Glomerular visceral epithelial cell (primary cell): ENCODE measurements around the gene GHRL.
A peak's percentile ranks its signal among the peaks of the same experiment; 100 is the strongest.
"Not testable (repeated sequence)": the region's sequence is repeated elsewhere in the genome, so short reads cannot be mapped to it uniquely, and the experiment has no call there.

ENCODE experiments used
- DNase-seq: peaks from one replicate; pipeline ENCODE4 v3.0.0-alpha.2; 2016; ENCODE audit errors: extremely low spot score

The GHRL gene

GRCh38 chr3:10273702-10274305 is 18.9 kb downstream of the GHRL start:
- DNase-seq: no peak

GRCh38 chr3:10272977-10273376 is 19.8 kb downstream of the GHRL start:
- DNase-seq: no peak

- DNase-seq: not testable (repeated sequence)
Measured at GRCh38 chr3:10272476-10272875, 20.3 kb downstream of the GHRL start.

GRCh38 chr3:10269443-10269842 is 23.3 kb downstream of the GHRL start:
- DNase-seq: no peak

GRCh38 chr3:10268930-10269329 is 23.8 kb downstream of the GHRL start:
- DNase-seq: no peak

- DNase-seq: no peak
Measured at GRCh38 chr3:10268116-10268515, 24.6 kb downstream of the GHRL start.

GRCh38 chr3:10266936-10267335 is 25.8 kb downstream of the GHRL start:
- not testable (repeated sequence) for DNase-seq

GRCh38 chr3:10265833-10266232 is 26.9 kb downstream of the GHRL start:
- DNase-seq: no peak

GRCh38 chr3:10263646-10264363 is 28.9 kb downstream of the GHRL start:
- peak; percentile 35 for DNase-seq

GRCh38 chr3:10262027-10262426 is 30.7 kb downstream of the GHRL start:
- DNase-seq: no peak

GRCh38 chr3:10260211-10260701 is 32.5 kb downstream of the GHRL start:
- DNase-seq: no peak

- no peak for DNase-seq
Measured at GRCh38 chr3:10259798-10260197, 32.9 kb downstream of the GHRL start.

- no peak for DNase-seq
Measured at GRCh38 chr3:10259036-10259435, 33.7 kb downstream of the GHRL start.

GRCh38 chr3:10255835-10256234 is 36.9 kb downstream of the GHRL start:
- no peak for DNase-seq

GRCh38 chr3:10253731-10254130 is 39.0 kb downstream of the GHRL start:
- no peak for DNase-seq

- peak; percentile 16 for DNase-seq
Measured at GRCh38 chr3:10251006-10251405, 41.7 kb downstream of the GHRL start.

GRCh38 chr3:10249833-10250232 is 42.9 kb downstream of the GHRL start:
- no peak for DNase-seq

GRCh38 chr3:10248984-10249748 is 43.6 kb downstream of the GHRL start:
- peak; percentile 39 for DNase-seq

GRCh38 chr3:10248184-10248983 is 44.4 kb downstream of the GHRL start, which contains the start of gene TATDN2:
TATDN2 (plus strand) TSS chr3:10248459; CDS start chr3:10249201, 742 bp downstream.
- DNase-seq: peak; percentile 95

- DNase-seq: no peak
Measured at GRCh38 chr3:10247679-10248183, 45.0 kb downstream of the GHRL start.

GRCh38 chr3:10245081-10245712 is 47.5 kb downstream of the GHRL start:
- DNase-seq: no peak
